IgD-negative memory B cell (primary cell): ENCODE data around the gene FMN1. TPM values are rescaled to one million over a fixed set of nuclear protein-coding genes. Genes with fewer than 3 reads are reported as not detected.

Source experiments
- H3K27ac Mint-ChIP-seq, 3 donors: one replicate each; pipeline ENCODE4 v1.8.0; 2020 to 2022; ENCODE audit warnings: mild to moderate bottlenecking in 3 of 3, mixed read lengths in 3 of 3, moderate library complexity in 1 of 3
- H3K27me3 Mint-ChIP-seq: one replicate; pipeline ENCODE4 v1.8.0; 2021; ENCODE audit warnings: mixed read lengths
- H3K36me3 Mint-ChIP-seq: one replicate; pipeline ENCODE4 v1.8.0; 2020; ENCODE audit warnings: mild to moderate bottlenecking, mixed read lengths
- H3K4me1 Mint-ChIP-seq, 3 donors: one replicate each; pipeline ENCODE4 v1.8.0; 2020 to 2022; ENCODE audit warnings: mixed read lengths in 3 of 3, mild to moderate bottlenecking in 1 of 3
- H3K4me3 Mint-ChIP-seq, 4 donors: one replicate each; pipeline ENCODE4 v1.8.0; 2020 to 2022; ENCODE audit warnings: mild to moderate bottlenecking in 4 of 4, mixed read lengths in 4 of 4, moderate library complexity in 3 of 4
- H3K9me3 Mint-ChIP-seq, 3 donors: one replicate each; pipeline ENCODE4 v1.8.0; 2020 to 2021; ENCODE audit warnings: mixed read lengths in 3 of 3, mild to moderate bottlenecking in 1 of 3
- polyA plus RNA-seq: library from polyadenylated mRNA; unstranded; fragments of 300-500 nt; fragmentation: Illumina TruSeq; gene quantifications from one replicate; pipeline ENCODE4 v1.2.3, GENCODE V29; 2021

FMN1 gene
- polyA plus RNA-seq, 1 donor from 2014 or later = not detected

- Mint-ChIP-seq H3K36me3 (no peaks in the 10 kb centered on the region), H3K27ac (no peak overlapping the region), H3K9me3 (no peaks in the 10 kb centered on the region), H3K4me1 (no peaks in the 10 kb centered on the region), H3K27me3 (peaks cover 3% of the 10 kb centered on the region), H3K4me3 (no peak overlapping the region)
Measured at GRCh38 chr15:32787949-32788348, 406.6 kb downstream of the FMN1 start.

- Mint-ChIP-seq H3K27ac (no peak overlapping the region), H3K27me3 (peaks cover 5% of the 10 kb centered on the region), H3K4me1 (no peaks in the 10 kb centered on the region), H3K4me3 (no peak overlapping the region), H3K36me3 (no peaks in the 10 kb centered on the region), H3K9me3 (no peaks in the 10 kb centered on the region)
Measured at GRCh38 chr15:32786906-32787305, 407.6 kb downstream of the FMN1 start.

GRCh38 chr15:32784581-32784980, 409.9 kb downstream of the FMN1 start:
- Mint-ChIP-seq H3K27me3 (peaks cover 7% of the 10 kb centered on the region), H3K4me3 (no peak overlapping the region), H3K9me3 (peaks cover 0 to 1% (median 0%) of the 10 kb centered on the region in 3 donors), H3K27ac (no peak overlapping the region), H3K36me3 (no peaks in the 10 kb centered on the region), H3K4me1 (no peaks in the 10 kb centered on the region)

- H3K27ac Mint-ChIP-seq = no peak overlapping the region
- peaks cover 0 to 7% (median 2%) of the 10 kb centered on the region in 3 donors for H3K9me3 Mint-ChIP-seq
- no peak overlapping the region for H3K4me3 Mint-ChIP-seq
- peaks cover 7% of the 10 kb centered on the region for H3K27me3 Mint-ChIP-seq
- no peaks in the 10 kb centered on the region for H3K4me1 Mint-ChIP-seq
- H3K36me3 Mint-ChIP-seq = no peaks in the 10 kb centered on the region
Measured at GRCh38 chr15:32781781-32782180, 412.7 kb downstream of the FMN1 start.

- H3K9me3 Mint-ChIP-seq = peaks cover 0 to 7% (median 4%) of the 10 kb centered on the region in 3 donors
- no peak overlapping the region for H3K27ac Mint-ChIP-seq
- H3K36me3 Mint-ChIP-seq = no peaks in the 10 kb centered on the region
- H3K4me3 Mint-ChIP-seq = no peak overlapping the region
- peaks cover 4% of the 10 kb centered on the region for H3K27me3 Mint-ChIP-seq
- peaks cover 0 to 2% (median 0%) of the 10 kb centered on the region in 3 donors for H3K4me1 Mint-ChIP-seq
Measured at GRCh38 chr15:32778391-32779176, 415.9 kb downstream of the FMN1 start.

- no peaks in the 10 kb centered on the region for H3K36me3 Mint-ChIP-seq
- H3K4me3 Mint-ChIP-seq = no peak overlapping the region
- H3K27ac Mint-ChIP-seq = peak overlapping the region in 1 of 3 donors; percentile 53
- H3K9me3 Mint-ChIP-seq = peaks cover 0 to 7% (median 4%) of the 10 kb centered on the region in 3 donors
- H3K27me3 Mint-ChIP-seq = no peaks in the 10 kb centered on the region
- H3K4me1 Mint-ChIP-seq = peaks cover 0 to 2% (median 0%) of the 10 kb centered on the region in 3 donors
Measured at GRCh38 chr15:32775103-32775502, 419.4 kb downstream of the FMN1 start.

- Mint-ChIP-seq H3K27ac (no peak overlapping the region), H3K36me3 (no peaks in the 10 kb centered on the region), H3K4me1 (peaks cover 0 to 2% (median 0%) of the 10 kb centered on the region in 3 donors), H3K9me3 (peaks cover 0 to 3% (median 2%) of the 10 kb centered on the region in 3 donors), H3K27me3 (no peaks in the 10 kb centered on the region), H3K4me3 (no peak overlapping the region)
Measured at GRCh38 chr15:32774022-32774421, 420.5 kb downstream of the FMN1 start.

GRCh38 chr15:32767236-32767635, 427.3 kb downstream of the FMN1 start:
- H3K36me3 Mint-ChIP-seq = no peaks in the 10 kb centered on the region
- H3K9me3 Mint-ChIP-seq = no peaks in the 10 kb centered on the region
- H3K27me3 Mint-ChIP-seq = peaks cover 11% of the 10 kb centered on the region
- H3K27ac Mint-ChIP-seq = peak overlapping the region in 1 of 3 donors; percentile 33
- H3K4me1 Mint-ChIP-seq = peaks cover 0 to 3% (median 2%) of the 10 kb centered on the region in 3 donors
- no peak overlapping the region for H3K4me3 Mint-ChIP-seq

GRCh38 chr15:32766101-32766500, 428.4 kb downstream of the FMN1 start:
- no peaks in the 10 kb centered on the region for H3K36me3 Mint-ChIP-seq
- no peak overlapping the region for H3K4me3 Mint-ChIP-seq
- peaks cover 17% of the 10 kb centered on the region for H3K27me3 Mint-ChIP-seq
- no peak overlapping the region for H3K27ac Mint-ChIP-seq
- no peaks in the 10 kb centered on the region for H3K9me3 Mint-ChIP-seq
- H3K4me1 Mint-ChIP-seq = peaks cover 0 to 3% (median 2%) of the 10 kb centered on the region in 3 donors

GRCh38 chr15:32765236-32765635, 429.3 kb downstream of the FMN1 start:
- Mint-ChIP-seq H3K9me3 (no peaks in the 10 kb centered on the region), H3K27ac (no peak overlapping the region), H3K4me3 (no peak overlapping the region), H3K4me1 (peaks cover 0 to 3% (median 2%) of the 10 kb centered on the region in 3 donors), H3K27me3 (peaks cover 19% of the 10 kb centered on the region), H3K36me3 (no peaks in the 10 kb centered on the region)

GRCh38 chr15:32763295-32763694, 431.2 kb downstream of the FMN1 start:
- Mint-ChIP-seq H3K27me3 (peaks cover 19% of the 10 kb centered on the region), H3K36me3 (no peaks in the 10 kb centered on the region), H3K27ac (no peak overlapping the region), H3K4me3 (peak overlapping the region in 1 of 4 donors; percentile 28), H3K9me3 (no peaks in the 10 kb centered on the region), H3K4me1 (peaks cover 0 to 3% (median 2%) of the 10 kb centered on the region in 3 donors)

GRCh38 chr15:32757426-32757825, 437.1 kb downstream of the FMN1 start:
- no peaks in the 10 kb centered on the region for H3K36me3 Mint-ChIP-seq
- peaks cover 2 to 4% (median 2%) of the 10 kb centered on the region in 3 donors for H3K9me3 Mint-ChIP-seq
- H3K27me3 Mint-ChIP-seq = peaks cover 14% of the 10 kb centered on the region
- H3K27ac Mint-ChIP-seq = no peak overlapping the region
- H3K4me3 Mint-ChIP-seq = no peak overlapping the region
- no peaks in the 10 kb centered on the region for H3K4me1 Mint-ChIP-seq

- Mint-ChIP-seq H3K4me3 (no peak overlapping the region), H3K27ac (no peak overlapping the region), H3K4me1 (no peaks in the 10 kb centered on the region), H3K36me3 (no peaks in the 10 kb centered on the region), H3K9me3 (no peaks in the 10 kb centered on the region), H3K27me3 (peaks cover 11% of the 10 kb centered on the region)
Measured at GRCh38 chr15:32750979-32751378, 443.5 kb downstream of the FMN1 start.

- H3K27me3 Mint-ChIP-seq = peaks cover 10% of the 10 kb centered on the region
- H3K4me1 Mint-ChIP-seq = no peaks in the 10 kb centered on the region
- no peaks in the 10 kb centered on the region for H3K9me3 Mint-ChIP-seq
- no peak overlapping the region for H3K4me3 Mint-ChIP-seq
- H3K36me3 Mint-ChIP-seq = peaks cover under 1% of the 10 kb centered on the region
- no peak overlapping the region for H3K27ac Mint-ChIP-seq
Measured at GRCh38 chr15:32747921-32748342, 446.6 kb downstream of the FMN1 start.

GRCh38 chr15:32746116-32746857, 448.2 kb downstream of the FMN1 start:
- H3K9me3 Mint-ChIP-seq = peaks cover 0 to 6% (median 0%) of the 10 kb centered on the region in 3 donors
- H3K27me3 Mint-ChIP-seq = peaks cover 6% of the 10 kb centered on the region
- no peak overlapping the region for H3K27ac Mint-ChIP-seq
- peaks cover 5% of the 10 kb centered on the region for H3K36me3 Mint-ChIP-seq
- H3K4me3 Mint-ChIP-seq = no peak overlapping the region
- no peaks in the 10 kb centered on the region for H3K4me1 Mint-ChIP-seq
